A172 (cell line): ENCODE data around the gene MDK. TPM values are rescaled to one million over a fixed set of nuclear protein-coding genes. Genes with fewer than 3 reads are reported as not detected.
"Not testable (repeated sequence)": the region's sequence is repeated elsewhere in the genome, so short reads cannot be mapped to it uniquely, and the experiment has no call there.

Source experiments
- DNase-seq: peaks from one replicate; pipeline ENCODE4 v3.0.0-alpha.2; 2015; ENCODE audit warnings: low spot score
- total RNA-seq: library from RNA; depleted of rRNA; stranded (reverse); fragments of >200 nt; shearing (Covaris generic); gene quantifications from 2 replicates; pipeline ENCODE4 v1.2.3, GENCODE V29; 2014

Gene MDK
- total RNA-seq, 1 experiment from 2014 or later: 8.9 TPM

DNA sequence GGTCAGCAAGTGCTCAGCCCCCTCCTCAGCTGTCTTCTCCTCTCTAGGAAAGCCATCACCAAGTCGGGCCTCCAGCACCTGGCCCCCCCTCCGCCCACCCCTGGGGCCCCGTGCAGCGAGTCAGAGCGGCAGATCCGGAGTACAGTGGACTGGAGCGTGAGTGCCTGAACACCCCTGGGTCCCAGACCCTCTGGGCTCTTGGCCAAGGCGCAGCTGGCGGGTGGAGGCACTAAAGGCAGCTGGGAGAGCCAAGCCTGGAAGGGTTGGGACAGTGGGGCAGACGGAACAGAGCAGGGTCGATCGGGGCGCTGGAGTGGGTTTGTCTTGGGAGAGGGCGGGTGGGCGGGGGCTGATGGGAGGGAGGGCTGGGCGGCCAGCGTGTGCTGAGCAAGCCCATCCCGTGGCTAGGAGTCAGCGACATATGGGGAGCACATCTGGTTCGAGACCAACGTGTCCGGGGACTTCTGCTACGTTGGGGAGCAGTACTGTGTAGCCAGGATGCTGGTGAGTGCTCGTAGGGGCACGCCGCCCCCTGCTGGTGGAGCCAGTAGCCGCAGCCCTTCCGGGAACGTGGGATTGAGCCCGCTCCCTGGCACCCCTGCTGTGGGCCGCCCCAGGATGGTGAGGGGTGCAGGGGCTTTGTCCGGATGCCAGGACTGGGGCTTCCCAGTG, 14.1 kb upstream of the MDK start:
- peak; percentile 54 for DNase-seq

DNA sequence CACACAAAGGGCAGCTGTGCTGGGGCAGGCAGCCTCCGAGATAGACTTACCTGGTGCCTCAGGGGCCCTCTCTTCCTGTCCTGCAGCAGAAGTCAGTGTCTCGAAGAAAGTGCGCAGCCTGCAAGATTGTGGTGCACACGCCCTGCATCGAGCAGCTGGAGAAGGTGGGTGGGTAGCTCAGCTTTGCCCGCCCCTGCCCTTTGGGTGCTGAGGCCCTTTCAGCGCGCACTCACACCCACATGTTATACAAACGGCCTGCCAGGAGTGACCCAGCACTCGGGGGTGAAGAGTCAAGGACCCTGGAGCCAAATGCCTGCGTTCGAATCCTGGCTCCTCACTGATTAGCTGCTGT, 13.6 kb upstream of the MDK start:
- no peak for DNase-seq

DNA sequence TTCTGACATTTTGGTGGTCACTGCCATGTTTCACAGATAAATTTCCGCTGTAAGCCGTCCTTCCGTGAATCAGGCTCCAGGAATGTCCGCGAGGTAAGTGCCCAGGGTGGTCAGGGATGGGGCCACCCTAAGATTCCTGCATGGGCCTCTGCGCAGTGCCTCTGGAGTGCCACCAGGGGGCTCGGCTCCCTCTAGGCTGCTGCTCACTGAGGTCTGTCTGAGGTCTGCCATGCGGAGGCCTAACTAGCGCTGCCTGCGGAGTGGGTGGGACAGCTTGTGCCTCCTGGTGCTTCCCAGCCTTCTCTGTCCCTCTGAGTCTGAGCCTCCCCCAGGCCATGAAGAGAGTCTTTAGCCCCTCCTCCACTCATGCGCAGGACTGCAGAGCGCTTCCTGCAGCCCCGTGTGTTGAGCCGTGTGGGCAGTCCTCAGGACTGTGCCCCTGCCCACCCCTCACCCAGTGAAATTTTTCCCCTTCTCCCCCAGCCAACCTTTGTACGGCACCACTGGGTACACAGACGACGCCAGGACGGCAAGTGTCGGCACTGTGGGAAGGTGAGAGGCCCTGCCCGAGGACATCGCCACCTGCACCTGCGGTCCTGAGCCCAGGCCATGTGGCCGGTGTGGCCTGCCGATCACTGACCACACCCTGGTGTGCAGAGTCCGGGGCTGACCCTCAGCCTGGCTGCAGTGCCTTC, 11.9 kb upstream of the MDK start:
- peak; percentile 98 for DNase-seq

DNA sequence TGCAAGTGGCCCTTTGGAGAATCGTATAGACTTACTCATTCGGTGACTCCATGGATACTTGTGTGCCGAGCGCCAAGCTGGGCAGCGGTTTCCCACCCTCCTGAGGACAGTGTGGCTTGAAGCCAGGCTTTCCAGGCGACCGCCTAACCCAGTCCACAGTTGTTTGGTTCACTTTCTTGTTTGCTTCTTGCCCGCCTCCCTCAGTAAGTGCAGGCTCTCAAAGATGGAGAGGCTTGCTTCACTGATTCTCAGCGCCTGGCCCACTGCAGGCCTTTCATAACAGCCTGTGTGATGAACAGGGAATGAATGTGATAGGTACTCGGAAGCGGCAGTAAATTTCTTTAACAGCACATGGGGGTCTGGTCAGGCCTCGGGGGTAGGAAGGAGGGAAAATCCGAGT, 11.2 kb upstream of the MDK start:
- DNase-seq: no peak

DNA sequence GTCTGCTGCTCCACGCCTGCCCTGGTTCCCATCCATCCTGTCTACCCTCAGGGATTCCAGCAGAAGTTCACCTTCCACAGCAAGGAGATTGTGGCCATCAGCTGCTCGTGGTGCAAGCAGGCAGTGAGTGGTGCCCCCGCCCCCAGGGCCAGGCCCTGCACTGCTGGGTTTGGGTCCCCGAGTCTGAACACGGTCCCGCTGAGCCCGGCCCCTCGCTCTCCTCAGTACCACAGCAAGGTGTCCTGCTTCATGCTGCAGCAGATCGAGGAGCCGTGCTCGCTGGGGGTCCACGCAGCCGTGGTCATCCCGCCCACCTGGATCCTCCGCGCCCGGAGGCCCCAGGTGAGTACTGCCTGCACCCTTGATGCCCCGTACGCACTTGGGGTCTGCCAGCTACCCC, 10.2 kb upstream of the MDK start:
- DNase-seq: not testable (repeated sequence)

DNA sequence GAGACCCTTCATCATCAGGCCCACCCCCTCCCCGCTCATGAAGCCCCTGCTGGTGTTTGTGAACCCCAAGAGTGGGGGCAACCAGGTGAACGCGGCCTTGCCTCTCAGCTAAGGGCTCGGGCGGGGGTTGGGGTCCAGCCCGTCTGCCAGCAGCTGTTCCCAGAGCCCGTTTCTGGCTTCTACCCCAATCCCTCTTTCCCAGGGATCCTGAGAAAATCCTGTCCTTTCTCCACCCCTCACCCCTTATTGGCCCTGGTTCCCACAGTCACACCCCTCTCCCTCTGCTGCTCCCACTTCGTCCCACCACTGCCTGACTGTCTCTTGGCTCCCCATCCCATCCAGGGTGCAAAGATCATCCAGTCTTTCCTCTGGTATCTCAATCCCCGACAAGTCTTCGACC, 9.4 kb upstream of the MDK start:
- no peak for DNase-seq

DNA sequence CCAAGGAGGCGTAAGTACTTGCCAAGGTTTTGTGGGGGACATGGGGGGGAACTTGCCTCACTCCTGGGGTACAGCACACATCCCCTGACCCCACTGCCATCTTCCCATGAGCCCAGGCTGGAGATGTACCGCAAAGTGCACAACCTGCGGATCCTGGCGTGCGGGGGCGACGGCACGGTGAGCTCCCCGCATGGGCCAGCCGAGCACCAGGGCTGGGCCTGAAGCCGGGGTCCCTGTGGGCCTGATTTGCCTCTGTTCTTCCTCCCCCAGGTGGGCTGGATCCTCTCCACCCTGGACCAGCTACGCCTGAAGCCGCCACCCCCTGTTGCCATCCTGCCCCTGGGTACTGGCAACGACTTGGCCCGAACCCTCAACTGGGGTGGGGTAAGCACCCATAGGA, 9.0 kb upstream of the MDK start:
- not testable (repeated sequence) for DNase-seq

DNA sequence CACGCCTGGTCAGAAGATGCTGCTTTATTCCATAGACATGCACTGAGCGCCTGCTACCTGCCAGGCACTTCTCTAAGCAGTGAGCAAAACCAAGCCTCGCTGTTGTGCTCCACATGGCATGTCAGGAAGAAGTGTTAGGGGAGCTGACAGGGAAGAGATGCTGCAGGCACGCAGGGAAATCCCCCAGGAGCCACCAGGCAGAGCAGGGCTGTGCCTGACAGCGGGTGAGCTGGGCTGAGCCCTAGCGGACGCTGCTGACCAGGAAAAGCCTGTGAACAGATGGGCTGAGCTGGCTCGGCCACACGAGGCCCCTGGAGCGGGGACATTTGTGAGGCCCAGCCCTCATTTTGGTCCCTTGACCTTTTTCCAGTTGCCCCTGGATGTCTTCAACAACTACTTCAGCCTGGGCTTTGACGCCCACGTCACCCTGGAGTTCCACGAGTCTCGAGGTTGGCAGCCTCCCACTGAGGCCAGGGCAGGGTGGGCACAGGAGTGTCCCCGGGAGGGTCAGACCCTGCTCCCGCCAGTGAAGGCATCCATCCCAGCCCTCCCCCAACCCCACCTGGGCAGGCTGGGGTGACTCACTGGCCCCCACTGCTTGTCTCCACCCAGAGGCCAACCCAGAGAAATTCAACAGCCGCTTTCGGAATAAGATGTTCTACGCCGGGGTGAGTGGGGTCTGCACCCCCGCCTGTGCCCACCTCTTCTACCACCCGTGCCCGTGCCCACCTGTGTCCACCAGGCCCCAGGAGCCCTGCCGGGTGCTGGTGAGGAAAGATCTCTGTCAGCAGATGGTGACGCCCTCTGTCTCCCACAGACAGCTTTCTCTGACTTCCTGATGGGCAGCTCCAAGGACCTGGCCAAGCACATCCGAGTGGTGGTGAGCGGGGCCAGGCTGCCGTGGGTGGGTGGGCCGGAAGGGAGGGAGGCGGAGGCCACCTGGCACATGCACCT, 7.4 kb upstream of the MDK start:
- DNase-seq: no peak

DNA sequence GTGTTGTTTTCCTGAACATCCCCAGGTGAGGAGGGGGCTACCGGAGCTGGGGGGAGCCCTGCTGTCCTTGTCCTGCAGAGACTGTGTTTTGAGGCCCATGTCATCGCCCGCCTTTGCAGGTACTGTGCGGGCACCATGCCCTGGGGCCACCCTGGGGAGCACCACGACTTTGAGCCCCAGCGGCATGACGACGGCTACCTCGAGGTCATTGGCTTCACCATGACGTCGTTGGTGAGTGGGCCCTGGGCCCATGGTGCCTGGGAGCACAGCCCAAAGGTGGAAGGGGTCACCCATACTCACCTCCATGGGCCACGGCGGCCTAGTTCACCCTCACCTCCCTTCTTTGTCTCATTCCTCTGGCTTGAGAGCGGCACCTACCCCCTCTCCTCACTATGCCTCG, 6.7 kb upstream of the MDK start:
- DNase-seq: no peak

DNA sequence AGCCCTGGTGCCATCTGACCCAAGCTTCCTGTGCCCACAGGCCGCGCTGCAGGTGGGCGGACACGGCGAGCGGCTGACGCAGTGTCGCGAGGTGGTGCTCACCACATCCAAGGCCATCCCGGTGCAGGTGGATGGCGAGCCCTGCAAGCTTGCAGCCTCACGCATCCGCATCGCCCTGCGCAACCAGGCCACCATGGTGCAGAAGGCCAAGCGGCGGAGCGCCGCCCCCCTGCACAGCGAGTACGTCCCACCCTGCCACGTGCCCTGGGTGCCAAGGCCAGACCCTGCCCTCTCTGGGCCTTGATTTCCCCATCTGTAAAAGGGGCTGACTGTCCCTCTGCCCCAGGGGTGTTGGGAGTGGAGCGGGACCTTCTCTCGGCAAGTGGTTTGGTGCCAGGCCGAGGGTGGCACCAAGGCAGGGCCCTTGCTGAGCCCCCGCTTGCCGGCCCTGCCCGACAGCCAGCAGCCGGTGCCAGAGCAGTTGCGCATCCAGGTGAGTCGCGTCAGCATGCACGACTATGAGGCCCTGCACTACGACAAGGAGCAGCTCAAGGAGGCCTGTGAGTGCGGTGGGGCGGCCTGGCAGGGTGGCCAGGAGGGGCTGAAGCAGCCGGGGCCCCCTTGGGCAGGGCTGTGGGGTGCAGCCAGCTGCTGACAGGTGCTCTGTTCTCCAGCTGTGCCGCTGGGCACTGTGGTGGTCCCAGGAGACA, 5.9 kb upstream of the MDK start:
- DNase-seq: no peak

DNA sequence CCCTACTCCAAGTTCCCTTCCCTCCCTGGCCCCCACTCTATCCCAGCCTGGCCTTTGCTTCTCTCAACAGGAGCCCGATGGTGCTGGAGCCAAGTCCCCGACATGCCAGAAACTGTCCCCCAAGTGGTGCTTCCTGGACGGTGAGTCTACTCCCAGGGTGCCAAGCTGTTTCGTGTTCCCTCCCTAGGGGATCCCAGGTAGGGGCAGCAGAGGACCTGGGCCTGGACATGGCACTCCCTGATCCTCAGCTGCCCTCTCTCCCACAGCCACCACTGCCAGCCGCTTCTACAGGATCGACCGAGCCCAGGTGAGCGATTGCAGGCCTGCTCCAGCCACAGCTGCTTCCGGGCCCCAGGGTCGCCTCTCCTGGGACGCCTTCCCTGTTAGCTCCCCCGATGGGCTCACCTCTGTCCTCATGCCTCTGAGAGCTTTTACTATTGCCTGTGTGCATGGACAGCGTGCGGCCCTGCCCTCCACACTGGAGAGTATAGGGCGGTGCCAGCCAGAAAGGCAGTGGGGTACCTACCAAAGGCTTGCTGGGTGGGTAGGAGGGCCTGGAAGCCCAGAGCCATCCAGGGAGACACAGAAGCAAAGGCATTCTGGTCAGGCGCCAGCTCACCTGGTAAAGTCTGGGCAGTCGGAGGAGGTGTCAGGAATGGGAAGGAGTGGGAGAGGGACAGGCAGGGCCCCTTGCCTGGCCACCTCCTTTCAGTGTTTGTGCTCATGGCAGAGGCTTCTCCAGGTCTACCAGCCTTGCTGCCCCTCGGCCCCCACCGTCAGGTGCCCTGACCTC, 5.0 kb upstream of the MDK start:
- no peak for DNase-seq

DNA sequence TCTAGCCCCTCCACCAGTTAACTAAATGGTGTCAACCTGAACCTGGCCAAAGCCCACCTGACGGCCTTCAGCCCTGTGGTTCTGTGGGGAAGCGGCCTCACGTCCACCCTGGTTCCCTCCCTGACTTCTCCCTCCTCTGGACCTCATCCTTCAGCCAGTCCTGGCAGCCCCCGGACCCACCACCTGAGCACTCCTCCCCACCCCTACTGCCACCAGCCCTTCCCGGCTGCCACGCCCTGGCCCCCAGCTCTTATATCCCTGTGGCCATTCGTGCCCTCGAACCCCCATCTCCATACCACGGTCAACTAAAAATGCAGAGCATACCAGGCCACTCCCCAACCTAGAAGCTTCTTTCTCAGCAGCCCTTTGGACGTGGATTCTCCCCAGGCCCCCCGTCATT, 4.2 kb upstream of the MDK start:
- DNase-seq: no peak

DNA sequence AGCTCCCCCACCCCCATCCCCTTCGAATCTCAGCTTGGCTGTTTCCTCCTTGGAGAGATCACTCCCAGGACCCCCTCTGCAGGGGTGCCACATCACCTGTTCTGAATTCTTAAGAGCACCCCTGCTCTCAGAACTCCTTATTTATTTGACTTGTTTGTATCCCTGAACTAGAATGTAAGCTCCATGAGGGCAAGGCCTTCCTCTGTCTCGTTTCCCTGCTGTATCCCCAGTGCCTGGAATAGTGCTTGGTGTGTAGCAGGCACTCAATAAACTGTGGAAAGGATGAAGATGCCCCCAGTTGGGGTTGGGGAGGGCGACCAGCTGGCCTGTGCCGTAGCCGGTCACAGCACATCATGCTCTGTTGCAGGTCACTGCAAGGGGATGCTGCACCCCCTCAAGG, 3.6 kb upstream of the MDK start:
- no peak for DNase-seq

DNA sequence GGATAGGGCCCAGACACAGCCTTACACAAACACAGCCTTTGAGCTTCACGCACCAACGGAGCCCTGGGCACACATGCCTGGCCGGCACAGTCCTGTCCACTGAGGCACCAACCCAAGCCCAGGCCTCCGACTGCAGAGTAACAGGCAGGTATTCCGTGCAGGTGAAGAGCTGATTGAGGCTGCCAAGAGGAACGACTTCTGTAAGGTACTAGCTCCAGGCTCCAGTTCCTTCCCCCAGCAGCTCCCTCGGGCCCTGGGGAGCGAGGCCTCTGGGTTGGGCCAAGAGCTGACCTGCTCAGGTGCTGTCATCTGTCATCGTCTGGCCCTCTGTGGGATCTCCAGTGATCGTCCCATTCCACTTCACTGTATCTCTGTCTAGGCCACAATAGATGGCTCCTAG, 3.2 kb upstream of the MDK start:
- no peak for DNase-seq

DNA sequence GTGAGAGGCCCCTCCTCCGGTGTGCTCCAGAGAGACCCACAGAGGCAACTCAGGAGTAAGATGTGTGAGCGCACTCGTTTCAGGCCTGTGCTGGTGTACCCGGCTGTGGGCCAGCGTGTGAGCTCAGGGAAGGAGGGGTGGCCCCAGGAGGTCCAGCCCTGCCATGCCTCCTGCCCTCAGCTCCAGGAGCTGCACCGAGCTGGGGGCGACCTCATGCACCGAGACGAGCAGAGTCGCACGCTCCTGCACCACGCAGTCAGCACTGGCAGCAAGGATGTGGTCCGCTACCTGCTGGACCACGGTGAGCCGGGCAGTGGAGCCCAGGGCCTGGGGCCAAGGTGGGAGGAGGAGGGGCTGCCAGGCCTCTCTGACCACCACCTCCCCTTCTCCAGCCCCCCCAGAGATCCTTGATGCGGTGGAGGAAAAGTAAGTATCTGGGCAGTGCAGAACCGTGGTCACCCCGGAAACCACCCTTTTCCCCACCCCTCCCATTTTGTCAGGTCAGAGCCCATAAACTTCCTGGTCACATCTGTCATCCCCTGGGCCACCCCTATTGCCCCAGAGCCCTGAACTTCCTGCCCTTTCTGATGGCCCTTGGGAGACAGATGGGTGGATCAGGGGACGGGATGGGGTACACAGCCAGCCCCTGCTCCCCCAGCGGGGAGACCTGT, 2.5 kb upstream of the MDK start:
- DNase-seq: no peak

DNA sequence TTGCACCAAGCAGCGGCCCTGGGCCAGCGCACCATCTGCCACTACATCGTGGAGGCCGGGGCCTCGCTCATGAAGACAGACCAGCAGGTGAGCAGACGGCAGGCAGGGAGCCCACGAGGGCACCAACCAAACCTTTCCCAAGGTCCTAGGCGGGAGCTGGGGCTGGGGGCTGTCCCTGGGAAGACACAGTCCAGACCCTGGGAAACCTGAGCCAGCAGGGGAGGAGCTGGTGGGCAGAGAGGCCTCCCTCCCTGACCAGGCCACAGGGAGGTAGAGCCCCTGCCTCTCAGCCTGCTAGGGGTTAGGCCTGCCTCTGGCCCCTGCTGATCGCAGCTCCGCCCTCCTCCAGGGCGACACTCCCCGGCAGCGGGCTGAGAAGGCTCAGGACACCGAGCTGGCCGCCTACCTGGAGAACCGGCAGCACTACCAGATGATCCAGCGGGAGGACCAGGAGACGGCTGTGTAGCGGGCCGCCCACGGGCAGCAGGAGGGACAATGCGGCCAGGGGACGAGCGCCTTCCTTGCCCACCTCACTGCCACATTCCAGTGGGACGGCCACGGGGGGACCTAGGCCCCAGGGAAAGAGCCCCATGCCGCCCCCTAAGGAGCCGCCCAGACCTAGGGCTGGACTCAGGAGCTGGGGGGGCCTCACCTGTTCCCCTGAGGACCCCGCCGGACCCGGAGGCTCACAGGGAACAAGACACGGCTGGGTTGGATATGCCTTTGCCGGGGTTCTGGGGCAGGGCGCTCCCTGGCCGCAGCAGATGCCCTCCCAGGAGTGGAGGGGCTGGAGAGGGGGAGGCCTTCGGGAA, 1.8 kb upstream of the MDK start:
- not testable (repeated sequence) for DNase-seq

DNA sequence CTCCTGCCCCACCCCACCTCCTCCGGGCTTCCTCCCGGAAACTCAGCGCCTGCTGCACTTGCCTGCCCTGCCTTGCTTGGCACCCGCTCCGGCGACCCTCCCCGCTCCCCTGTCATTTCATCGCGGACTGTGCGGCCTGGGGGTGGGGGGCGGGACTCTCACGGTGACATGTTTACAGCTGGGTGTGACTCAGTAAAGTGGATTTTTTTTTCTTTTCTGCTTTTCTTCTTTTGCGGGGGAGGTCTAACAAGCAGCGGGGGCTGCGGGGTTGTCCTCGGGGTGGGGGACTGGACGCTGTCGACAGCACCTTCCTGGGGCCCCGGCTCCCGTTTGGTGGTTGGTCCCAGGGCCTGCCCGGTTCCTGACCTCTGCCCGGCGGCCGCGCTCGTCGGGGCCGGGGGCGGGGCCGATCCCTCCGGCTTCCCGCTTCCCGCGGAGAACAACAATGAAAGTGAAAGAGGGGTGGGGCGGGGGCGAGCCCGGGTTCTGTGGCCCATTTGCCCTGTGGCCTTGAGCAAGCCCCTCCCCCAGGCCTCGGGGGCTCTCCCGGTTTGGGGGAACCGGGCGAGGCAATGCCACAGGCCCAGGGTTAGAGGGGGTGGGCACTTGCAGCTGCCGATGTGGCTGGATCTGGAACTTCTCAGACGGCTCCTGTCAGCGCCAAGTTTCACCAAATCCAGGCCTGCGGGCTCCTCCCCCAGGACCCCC, 975 bp upstream of the MDK start:
- peak; percentile 50 for DNase-seq

DNA sequence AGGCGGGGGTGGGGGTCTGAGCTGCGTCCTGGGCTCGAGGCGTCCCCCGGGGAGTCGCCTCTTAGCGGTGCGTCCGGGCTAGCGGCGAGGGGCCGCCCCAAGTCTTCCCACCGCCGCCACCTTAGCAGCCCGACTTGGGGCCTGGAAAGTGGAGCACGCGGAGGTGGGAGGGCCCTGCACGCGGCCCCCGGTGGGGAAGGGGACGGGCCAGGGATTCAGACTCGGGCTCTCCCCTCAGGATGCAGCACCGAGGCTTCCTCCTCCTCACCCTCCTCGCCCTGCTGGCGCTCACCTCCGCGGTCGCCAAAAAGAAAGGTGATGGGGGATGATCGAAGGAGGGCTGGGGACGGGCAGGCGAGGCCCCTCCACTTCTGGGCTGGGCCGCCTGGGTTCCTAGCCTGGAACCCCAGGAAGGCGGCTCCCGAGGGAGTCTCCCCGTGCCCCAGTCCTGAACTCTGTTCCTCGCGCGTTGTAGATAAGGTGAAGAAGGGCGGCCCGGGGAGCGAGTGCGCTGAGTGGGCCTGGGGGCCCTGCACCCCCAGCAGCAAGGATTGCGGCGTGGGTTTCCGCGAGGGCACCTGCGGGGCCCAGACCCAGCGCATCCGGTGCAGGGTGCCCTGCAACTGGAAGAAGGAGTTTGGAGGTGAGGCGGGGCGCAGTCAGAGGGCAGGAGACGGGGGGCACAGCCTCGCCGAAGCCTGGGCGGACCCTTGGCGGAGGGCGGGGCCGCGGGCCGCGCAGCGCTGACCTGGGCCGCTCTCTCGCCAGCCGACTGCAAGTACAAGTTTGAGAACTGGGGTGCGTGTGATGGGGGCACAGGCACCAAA, 563 bp downstream of the MDK start:
- no peak for DNase-seq
